22Rv1 (cell line): ENCODE results near the gene TREML2.

Source experiments
- H3K27ac ChIP-seq: fragments of 450-650 bp; 2 replicates; pipeline ENCODE4 v1.5.1; 2017
- CTCF ChIP-seq: fragments of 450-650 bp; IDR thresholded peaks from 2 replicates; pipeline ENCODE4 v1.5.1; 2017; ENCODE audit warnings: mild to moderate bottlenecking
- ZFX ChIP-seq: fragments of 450-650 bp; IDR thresholded peaks from 2 replicates; pipeline ENCODE4 v1.6.1; 2017; ENCODE audit warnings: antibody characterized with exemption, borderline replicate concordance

Gene TREML2

GRCh38 chr6:41156001-41156400 is 44.9 kb downstream of the TREML2 start:
- TF ChIP-seq ZFX (no peak), CTCF (no peak)

DNA sequence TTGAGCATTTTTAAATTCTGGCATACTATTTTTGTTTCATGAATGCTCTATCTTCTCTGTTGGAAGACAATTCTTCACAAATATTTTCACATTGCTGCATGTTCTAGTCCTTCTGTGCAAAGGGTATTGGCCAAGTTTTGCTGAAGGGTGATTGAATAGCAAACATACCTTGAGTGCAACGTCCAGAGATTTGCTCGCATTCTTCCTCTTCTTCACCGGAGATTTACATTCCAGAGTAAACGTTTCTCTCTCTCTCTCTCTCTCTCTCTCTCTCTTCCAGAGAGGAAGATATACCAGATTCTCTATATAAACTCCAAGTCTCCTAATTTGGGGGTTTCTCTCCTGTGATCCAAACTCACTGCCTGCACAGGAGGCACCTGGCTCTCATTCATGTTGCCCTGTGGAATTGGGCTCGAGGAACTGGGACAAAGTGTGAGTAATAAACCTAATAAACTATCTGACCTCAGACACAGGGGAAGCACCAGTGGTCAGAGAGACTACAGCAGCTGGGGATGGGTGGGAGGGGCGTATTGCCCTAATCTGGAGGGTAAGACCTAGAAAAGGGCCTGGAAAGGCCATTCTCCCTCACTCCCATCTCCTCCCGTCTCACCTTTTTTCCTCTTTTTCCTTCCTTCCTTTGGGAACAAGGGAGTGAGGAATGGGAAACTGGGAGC is 45.7 kb downstream of the TREML2 start:
- TF ChIP-seq CTCF, result no peak
- TF ChIP-seq ZFX, result no peak
- H3K27ac ChIP-seq, result no peak overlapping the region

More at GRCh38 chr6:41156001-41156400, 44.9 kb downstream of the TREML2 start:
- H3K27ac ChIP-seq, result no peak overlapping the region

DNA sequence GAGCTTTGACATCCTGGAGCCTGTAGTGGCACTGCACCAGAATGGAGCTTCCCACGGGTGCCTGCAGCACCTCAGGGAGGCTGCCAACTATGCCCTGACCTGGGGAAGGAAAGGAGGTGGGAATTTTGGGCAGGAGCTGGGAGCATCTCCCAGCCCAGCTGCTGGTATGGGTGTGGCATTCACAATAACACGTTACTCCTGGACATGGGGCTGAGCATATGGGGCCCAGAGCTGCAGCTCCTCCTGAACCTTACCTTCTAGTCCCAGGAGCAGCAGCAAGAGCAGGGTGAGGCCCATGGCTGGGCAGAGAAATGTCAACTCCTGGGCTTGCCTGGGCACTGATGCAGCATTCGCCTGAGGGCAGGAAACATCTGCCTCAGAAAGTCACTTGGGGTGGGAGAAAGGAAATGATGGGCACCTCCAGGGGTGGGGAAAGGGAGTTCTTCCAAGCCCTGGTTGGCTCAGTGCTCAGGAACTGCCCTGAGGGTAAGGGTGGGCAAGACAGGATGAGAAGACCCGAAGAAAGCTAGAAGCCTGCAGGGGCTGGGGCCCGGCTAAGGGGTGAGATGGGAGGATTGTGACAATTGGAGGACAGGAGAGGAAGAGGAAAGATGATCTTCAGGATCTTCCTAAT is 46.8 kb downstream of the TREML2 start, which contains the start of gene TREML1:
Gene TREML1, minus strand, starts transcription at position 356 of the 634 bp plus-strand sequence. Its CDS starts 59 bp downstream, at position 297.
- H3K27ac ChIP-seq, result no peak within 1 kb of the TSS
- no peak for TF ChIP-seq ZFX
- TF ChIP-seq CTCF, result no peak

DNA sequence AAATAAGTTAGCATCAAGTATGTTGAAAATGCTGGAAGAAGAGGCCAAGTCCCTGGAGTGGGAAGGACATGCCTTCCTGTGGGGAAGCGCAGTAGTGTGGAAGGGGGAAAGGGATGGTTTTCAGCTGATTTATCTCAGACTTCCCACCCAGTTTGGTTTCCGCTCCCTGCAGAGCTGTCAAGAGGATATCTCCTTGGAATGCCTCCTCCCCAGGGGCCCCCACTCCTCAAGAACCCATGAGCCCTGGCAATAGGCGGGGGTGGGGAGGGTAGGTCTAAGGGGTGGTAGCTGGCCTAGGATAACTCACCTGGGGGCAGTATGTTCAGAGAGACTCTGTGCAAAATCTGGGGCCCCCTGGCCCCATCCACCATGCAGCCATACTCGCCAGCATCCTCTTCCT is 47.5 kb downstream of the TREML2 start:
- TF ChIP-seq CTCF (no peak), ZFX (no peak)
- no peak overlapping the region for H3K27ac ChIP-seq

- TF ChIP-seq ZFX, result no peak
- no peak for TF ChIP-seq CTCF
- H3K27ac ChIP-seq, result no peak overlapping the region
These were observed 50.3 kb downstream of the TREML2 start for GRCh38 chr6:41150671-41151070.

DNA sequence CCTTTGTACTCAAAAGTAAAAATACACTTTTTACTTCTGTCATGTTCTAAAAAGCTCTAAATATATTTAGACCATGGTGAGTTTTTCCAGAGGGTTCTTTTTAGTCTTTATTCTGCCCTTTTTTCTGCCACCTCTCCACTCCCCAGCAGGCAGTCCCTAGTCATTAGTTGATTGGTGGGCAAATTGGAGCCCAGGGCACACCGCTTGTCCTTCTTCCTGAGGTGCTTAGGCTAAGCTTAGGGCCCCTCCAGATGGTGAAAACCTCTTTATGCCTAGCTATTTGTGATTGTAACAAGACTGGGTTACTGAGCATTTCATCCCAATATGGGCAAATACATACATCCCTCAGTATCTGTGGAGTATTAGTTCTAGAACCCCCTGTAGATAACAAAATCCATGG is 53.0 kb downstream of the TREML2 start:
- no peak overlapping the region for H3K27ac ChIP-seq
- no peak for TF ChIP-seq ZFX
- no peak for TF ChIP-seq CTCF
